Measurements from ENCODE around the gene ESPNL. TPM values are rescaled to one million over a fixed set of nuclear protein-coding genes. Genes with fewer than 3 reads are reported as not detected.
A peak's percentile ranks its signal among the peaks of the same experiment; 100 is the strongest.

The ESPNL gene
- total and polyA plus RNA-seq, 9 of the 15 experiments (the other 6 are each of a cell fraction or from before 2014, with no cell fraction given) = 0.03 to 0.09 (median 0.05) TPM; not detected in 3

DNA sequence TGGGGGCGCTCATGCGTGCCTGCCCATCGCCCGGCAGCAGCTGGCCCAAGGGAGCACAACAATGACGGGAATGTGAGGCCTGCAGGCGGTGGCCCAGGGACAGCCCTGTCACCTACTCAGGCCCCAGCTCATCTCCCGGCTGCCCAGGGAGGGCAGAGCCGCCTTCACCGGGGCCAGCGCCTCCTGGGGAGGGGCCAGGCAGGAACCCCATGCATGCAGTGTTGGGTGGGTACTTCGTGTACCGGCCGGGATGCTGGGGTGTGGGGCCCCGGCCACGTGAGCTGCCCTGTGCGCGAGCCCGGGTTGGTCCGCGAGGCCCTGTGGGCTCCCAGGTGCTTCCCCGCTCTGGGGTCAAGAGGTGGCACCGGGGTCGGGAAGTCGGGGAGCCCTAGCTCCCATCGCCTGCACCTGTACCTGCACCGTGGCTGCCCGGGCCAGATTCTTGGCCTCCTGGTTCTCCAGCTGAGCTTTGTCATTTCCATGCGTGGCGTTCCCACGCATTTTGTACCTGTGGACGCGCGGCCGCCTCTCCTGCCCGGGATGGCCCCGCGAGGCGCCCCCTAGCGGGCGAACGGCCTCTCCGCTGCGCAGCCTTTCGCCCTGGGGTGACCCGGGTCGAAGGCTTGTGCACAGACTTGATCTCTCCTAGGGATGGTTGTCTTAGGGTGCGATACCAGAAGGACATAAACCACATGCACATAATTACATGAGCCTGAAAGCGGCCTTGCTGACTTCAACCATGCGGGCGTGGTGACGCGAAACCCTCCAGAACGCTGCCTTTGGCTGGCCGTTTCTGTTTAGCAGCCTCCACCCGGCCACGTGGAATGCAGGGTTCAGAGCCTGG is 39.3 kb downstream of the ESPNL start (continued):
- peak; percentile 34; the same call in 1 of the 2 replicates for TF ChIP-seq REST (IDR thresholded peaks at IDR 0.05; ENCODE audit: borderline replicate concordance)
- TF ChIP-seq REST (CRISPR knock-in tag; IDR thresholded peaks at IDR 0.05; ENCODE audit: low read depth) = no peak
- no peak for TF ChIP-seq HBP1 (CRISPR knock-in tag; IDR thresholded peaks at IDR 0.05)
- TF ChIP-seq HMGXB4 (CRISPR knock-in tag; IDR thresholded peaks at IDR 0.05) = no peak
